ENCODE data around the gene IFI30.

IFI30 gene

DNA sequence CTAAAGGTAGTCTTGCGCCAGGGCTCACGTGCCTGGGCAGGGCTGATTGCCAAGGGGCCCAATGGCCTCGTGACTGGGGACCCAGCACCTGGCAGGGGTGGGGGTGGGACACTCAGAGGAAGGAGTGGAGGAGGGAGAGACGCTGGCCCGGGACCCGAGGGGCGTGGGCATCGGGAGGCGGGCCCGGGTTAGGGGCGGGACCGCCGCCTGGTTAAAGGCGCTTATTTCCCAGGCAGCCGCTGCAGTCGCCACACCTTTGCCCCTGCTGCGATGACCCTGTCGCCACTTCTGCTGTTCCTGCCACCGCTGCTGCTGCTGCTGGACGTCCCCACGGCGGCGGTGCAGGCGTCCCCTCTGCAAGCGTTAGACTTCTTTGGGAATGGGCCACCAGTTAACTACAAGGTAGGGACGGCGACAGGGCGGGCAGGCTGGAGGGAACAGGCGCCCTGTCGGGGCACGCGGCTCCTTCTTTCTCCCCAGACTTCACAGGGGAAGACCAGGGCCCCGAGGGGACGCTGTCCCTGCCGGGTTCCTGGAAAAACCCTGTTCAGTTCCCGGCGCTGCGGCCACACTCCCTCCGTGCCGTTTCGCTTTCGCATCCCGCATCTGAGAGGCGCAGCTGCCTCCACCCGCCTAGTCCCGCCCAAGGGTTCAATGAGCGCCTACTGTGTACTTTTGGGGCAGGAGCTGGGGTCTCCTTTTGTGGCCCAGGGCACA lies at the start of gene IFI30:
Gene IFI30, plus strand, starts transcription at position 242 of the 717 bp plus-strand sequence. Its CDS starts 29 bp downstream, at position 271.
- DNase-seq, result peak in 3 of 4 experiments; percentile 32 to 41 (median 39)

DNA sequence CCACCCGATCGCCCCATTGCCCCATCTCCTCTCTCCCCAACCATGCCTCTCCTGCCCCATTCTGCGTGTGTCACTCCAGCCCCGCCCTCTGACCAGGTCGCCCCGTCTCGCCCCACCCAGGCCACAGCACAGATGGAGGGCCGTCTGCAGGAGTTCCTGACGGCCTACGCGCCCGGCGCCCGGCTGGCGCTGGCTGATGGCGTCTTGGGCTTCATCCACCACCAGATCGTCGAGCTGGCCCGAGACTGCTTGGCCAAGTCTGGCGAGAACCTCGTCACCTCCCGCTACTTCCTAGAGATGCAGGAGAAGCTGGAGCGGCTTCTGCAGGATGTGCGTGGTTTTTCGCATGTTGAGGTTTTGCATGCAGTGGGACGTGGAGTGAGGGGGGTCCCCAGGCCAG lies 49.8 kb upstream of the IFI30 start:
- DNase-seq, result no peak

GRCh38 chr19:18126097-18126496 lies 47.5 kb upstream of the IFI30 start:
- no peak for DNase-seq

DNA sequence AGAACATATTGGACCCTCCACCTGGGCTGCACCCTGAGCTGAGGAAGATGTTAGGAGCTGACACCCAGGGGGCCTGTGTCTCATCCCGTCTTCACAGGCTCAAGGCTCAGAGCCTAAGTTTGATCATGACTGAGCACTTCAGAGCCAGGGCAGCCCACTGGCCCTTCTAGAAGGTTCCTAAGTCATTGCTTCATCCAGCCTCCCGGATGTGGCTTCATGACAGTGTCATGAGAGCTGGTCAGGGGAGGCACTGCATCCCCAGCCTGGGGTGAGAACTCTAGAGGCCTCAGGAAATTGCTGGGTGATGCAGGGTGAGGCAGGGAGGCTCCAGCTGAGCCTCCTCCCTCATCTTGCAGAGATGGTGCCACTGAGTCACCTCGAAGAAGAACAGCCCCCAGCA lies 45.6 kb upstream of the IFI30 start:
- DNase-seq, result no peak

DNA sequence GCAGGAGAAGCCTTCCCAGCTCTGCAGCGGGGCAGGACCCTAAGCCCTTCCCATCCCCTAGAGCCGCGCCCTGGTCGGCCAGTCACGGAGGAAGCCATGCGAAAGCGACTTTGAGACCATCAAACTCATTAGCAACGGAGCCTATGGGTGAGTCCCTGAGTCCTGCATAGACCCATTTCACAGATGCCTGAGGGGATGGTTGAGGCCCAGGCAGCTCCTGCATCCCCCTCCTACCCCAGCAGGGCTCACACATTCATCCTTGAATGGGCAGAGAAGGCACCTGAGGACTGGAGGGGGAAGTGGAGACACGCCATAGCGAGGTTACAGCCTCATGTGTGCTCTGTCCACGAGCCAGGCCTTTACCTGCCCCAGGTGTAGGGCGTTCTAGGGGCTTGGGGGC lies 44.8 kb upstream of the IFI30 start:
- no peak for DNase-seq

DNA sequence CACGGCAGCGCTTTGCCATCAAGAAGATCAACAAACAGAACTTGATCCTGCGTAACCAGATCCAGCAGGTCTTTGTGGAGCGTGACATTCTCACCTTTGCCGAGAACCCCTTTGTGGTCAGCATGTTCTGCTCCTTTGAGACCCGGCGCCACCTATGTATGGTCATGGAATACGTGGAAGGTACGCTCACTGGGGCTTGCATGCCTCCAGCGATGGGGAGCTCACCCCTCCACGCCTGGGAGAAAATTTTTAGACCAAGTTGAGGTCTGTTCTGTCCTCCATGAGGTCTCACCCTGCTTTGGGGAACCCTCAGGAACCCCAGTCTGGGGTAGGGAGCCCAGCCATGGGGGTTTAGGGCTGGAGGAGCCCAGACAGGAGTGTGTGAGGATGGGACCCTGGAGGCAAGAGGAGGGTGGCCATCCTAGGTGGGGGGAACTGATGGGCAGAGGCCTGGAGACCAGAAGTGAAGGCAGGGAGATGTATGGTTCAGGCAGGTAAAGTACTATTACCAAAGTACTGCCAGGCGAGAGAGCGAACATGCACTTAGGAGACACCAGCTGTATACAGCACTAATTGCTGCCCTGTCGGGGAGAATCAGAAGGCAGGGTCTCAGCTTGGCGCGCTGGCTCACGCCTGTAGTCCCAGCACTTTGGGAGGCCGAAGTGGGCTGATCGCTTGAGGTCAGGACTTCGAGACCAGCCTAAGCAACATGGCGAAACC lies 42.9 kb upstream of the IFI30 start:
- no peak for DNase-seq

DNA sequence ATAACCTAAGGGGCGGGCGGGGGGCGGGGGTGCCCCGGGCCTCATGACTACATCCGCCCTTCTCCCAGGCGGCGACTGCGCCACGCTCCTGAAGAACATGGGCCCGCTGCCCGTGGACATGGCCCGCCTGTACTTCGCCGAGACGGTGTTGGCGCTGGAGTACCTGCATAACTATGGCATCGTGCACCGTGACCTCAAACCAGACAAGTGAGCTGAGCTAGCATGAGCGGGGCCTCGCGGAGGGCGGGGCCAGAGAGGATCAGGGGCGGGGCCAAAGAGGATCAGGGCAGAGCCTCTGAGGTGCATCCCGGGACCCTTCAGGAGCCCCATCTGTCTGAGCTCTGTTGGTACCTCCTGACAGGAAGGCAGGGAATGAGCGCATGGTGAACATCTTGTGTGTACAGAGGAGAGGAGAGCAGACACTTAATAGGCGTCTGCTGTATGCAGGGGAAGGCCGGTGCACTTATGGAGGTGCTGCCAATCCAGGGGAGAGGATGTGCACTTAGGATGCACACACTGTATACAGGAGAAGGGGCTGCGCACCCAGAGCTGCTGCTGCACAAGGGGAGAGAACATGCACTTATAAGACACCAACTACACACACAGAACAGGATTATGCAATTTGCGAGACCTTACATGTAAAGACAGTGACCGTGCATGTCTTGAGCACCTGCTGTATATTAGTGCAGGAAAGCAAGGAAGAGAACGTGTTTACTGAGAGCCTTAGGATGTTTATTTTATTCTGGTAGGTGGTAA lies 41.6 kb upstream of the IFI30 start:
- no peak for DNase-seq

DNA sequence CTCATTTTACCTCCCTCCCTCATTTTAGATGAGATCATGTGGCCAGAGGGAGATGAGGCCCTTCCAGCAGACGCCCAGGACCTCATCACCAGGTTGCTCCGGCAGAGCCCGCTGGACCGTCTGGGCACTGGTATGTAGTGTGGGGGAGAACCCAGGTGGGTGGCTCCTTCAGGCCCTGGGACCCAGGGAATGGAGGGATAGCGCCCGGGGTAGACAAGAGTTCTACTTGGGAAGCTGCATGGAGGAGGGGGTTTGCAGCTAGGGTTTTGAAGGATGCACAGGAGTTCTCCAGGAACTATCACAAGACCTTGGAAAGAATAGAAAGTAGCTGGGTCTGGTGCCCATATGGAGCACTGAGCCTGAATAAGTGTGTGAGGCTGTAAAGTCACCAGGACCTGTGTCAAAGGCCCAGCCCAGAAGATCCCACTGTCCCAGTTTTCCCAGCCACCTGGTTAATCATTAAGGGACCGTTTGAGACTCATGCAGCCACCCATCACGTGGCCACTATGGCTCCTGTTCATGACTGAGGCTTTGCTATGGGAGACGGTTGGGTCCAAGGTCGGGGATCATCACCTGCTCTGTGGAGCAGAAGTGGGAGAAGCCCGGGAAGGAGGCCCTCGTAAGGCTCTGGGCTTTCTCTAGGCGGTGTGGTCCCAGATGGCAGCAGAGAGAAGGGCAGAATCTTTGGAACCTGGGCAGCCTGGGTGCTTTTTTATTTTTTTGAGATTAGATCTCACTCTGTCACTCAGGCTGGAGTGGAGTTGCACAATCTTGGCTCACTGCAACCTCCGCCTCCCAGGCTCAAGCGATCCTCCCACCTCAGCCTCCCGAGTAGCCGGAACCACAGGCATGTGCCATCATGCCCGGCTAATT lies 37.7 kb upstream of the IFI30 start:
- DNase-seq, result no peak

DNA sequence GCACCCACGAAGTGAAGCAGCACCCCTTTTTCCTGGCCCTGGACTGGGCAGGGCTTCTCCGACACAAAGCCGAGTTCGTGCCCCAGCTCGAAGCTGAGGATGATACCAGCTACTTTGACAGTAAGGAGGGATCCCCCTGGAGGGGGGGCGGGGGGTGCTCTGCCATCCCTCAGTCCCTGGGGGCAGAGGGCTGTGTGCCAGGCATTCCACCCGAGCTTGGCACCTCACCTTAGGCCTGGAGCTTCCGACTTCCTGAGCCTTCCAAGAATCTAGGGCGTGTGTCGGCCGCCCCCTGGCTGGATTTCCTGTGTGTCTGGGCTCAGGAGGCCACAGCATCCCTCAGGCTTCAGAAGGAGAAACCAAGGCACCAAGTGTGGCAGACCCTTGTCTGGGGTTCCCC lies 36.4 kb upstream of the IFI30 start:
- DNase-seq, result no peak

- DNase-seq, result no peak
Observed at GRCh38 chr19:18137657-18138339, 35.8 kb upstream of the IFI30 start.

DNA sequence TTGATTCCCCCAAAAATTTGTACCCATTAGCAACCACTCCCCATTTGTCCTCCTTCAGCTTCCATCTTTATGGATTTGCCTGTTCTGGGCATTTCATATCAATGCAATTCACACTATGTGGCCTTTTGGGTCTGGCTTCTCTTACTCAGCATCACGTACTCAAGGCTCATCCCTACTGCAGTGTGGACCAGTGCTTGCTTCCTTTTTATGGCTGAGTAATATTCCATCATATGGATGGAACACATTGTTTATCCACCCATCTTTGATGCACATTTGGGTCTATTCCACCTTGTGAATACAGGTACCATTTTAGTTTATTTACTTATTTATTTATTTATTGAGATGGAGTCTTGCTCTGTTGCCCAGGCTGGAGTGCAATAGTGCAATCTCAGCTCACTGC lies 33.1 kb upstream of the IFI30 start:
- DNase-seq, result no peak

GRCh38 chr19:18141031-18141430 lies 32.6 kb upstream of the IFI30 start:
- DNase-seq, result no peak

- no peak for DNase-seq
Observed at GRCh38 chr19:18143902-18144301, 29.7 kb upstream of the IFI30 start.

DNA sequence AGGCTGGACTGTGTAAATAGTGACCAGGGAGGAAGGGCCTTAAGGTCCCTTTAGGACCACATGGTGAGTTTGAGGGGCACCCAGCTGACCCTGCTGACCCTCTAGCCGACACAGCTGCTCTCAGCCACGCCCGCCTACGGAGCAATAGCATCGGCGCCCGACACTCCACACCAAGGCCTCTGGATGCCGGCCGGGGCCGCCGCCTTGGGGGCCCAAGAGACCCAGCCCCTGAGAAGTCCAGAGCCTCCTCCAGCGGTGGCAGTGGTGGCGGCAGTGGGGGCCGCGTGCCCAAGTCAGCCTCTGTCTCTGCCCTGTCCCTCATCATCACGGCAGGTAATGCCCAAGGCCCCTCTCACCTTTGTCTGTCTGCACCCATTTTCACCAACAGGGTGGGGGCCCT lies 29.3 kb upstream of the IFI30 start:
- DNase-seq, result no peak

- DNase-seq, result no peak
Observed at GRCh38 chr19:18144906-18145305, 28.7 kb upstream of the IFI30 start.

DNA sequence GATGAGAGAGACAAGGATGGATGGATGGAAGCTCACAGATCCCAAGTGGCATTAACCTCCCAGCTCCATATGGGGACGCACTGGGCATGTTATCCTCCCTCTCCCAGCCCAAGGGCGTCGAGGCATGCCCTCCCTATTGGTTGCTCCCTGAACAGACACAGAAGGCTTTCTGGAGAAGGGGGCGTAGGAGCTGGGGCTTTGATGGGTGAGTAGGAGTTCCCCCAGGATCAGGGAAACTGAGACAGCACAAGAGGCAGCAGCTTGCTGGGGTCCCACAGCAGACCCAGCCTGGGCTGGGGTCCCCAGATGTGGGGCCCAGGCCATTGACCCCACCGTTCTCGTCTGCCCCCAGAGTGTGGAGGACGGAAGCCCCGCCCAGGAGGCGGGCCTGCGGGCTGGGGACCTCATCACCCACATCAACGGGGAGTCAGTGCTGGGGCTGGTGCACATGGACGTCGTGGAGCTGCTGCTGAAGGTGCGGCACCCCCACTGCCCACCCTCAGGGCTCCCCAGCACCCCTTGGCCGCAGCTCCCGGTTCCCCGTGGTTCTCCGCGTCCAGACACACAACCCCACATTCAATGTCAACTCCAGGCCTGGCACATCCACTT lies 28.1 kb upstream of the IFI30 start:
- DNase-seq, result no peak

GRCh38 chr19:18147396-18147795 lies 26.2 kb upstream of the IFI30 start:
- no peak for DNase-seq

DNA sequence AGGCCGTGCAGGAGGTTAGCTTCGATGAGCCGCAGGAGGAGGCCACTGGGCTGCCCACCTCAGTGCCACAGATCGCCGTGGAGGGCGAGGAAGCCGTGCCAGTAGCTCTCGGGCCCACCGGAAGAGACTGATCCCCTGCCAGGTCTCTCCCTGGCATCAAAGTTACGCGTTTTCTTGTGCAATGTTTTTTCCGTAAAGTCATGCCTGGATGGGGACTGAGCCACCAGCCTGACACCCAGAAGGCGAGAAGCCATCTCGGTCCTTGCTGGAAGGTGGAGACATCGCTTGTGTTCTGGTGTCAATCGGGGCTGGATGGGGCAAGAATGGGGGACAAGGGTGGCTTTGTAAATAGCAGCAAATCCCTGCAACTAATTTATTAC lies 24.0 kb upstream of the IFI30 start:
- no peak for DNase-seq

GRCh38 chr19:18150776-18151624 lies 22.6 kb upstream of the IFI30 start:
- no peak for DNase-seq

GRCh38 chr19:18152442-18152816 lies 21.2 kb upstream of the IFI30 start:
- peak; percentile 92 to 97 (median 92) for DNase-seq

Data from activated CD4-positive, CD25-positive, alpha-beta regulatory T cell (primary cell).